Measurements from ENCODE around the gene AK6.

Gene AK6

GRCh38 chr5:69326365-69326764 lies 43.0 kb downstream of the AK6 start:
- Mint-ChIP-seq H3K4me1 (ENCODE audit: low read depth) (peaks cover under 1% of the 10 kb centered on the region), H3K36me3 (ENCODE audit: low read depth) (no peaks in the 10 kb centered on the region), H3K9me3 (no peaks in the 10 kb centered on the region), H3K27ac (no peak overlapping the region), H3K4me3 (no peak overlapping the region), H3K27me3 (no peaks in the 10 kb centered on the region)
- intact Hi-C loops (cut with micrococcal nuclease): no loop called here

- no peak overlapping the region for H3K4me3 Mint-ChIP-seq
- peaks cover 15% of the 10 kb centered on the region for H3K4me1 Mint-ChIP-seq (ENCODE audit: low read depth)
- intact Hi-C loops (cut with micrococcal nuclease): no loop called here
- H3K27ac Mint-ChIP-seq: no peak overlapping the region
- H3K27me3 Mint-ChIP-seq: no peaks in the 10 kb centered on the region
- peaks cover 47% of the 10 kb centered on the region for H3K36me3 Mint-ChIP-seq (ENCODE audit: low read depth)
- H3K9me3 Mint-ChIP-seq: no peaks in the 10 kb centered on the region
Observed at GRCh38 chr5:69317391-69317790, 51.9 kb downstream of the AK6 start.

- H3K36me3 Mint-ChIP-seq (ENCODE audit: low read depth): peaks cover 54% of the 10 kb centered on the region
- intact Hi-C loops (cut with micrococcal nuclease): no loop called here
- no peak overlapping the region for H3K4me3 Mint-ChIP-seq
- H3K4me1 Mint-ChIP-seq (ENCODE audit: low read depth): peaks cover 18% of the 10 kb centered on the region
- H3K27ac Mint-ChIP-seq: no peak overlapping the region
- no peaks in the 10 kb centered on the region for H3K9me3 Mint-ChIP-seq
- no peaks in the 10 kb centered on the region for H3K27me3 Mint-ChIP-seq
Observed at GRCh38 chr5:69315972-69316371, 53.3 kb downstream of the AK6 start.

- H3K36me3 Mint-ChIP-seq (ENCODE audit: low read depth): peaks cover 58% of the 10 kb centered on the region
- H3K27me3 Mint-ChIP-seq: no peaks in the 10 kb centered on the region
- no peak overlapping the region for H3K27ac Mint-ChIP-seq
- H3K4me3 Mint-ChIP-seq: no peak overlapping the region
- H3K4me1 Mint-ChIP-seq (ENCODE audit: low read depth): peaks cover 13% of the 10 kb centered on the region
- H3K9me3 Mint-ChIP-seq: peaks cover 9% of the 10 kb centered on the region
- intact Hi-C loops (cut with micrococcal nuclease): no loop called here
Observed at GRCh38 chr5:69313428-69313827, 55.9 kb downstream of the AK6 start.

GRCh38 chr5:69312459-69313160 lies 56.7 kb downstream of the AK6 start:
- Mint-ChIP-seq H3K27me3 (no peaks in the 10 kb centered on the region), H3K4me1 (ENCODE audit: low read depth) (peaks cover 13% of the 10 kb centered on the region), H3K36me3 (ENCODE audit: low read depth) (peaks cover 66% of the 10 kb centered on the region), H3K4me3 (no peak overlapping the region), H3K27ac (no peak overlapping the region), H3K9me3 (peaks cover 12% of the 10 kb centered on the region)
- intact Hi-C loops (cut with micrococcal nuclease): no loop called here

- Mint-ChIP-seq H3K27me3 (no peaks in the 10 kb centered on the region), H3K4me1 (ENCODE audit: low read depth) (peaks cover 13% of the 10 kb centered on the region), H3K27ac (no peak overlapping the region), H3K9me3 (peaks cover 12% of the 10 kb centered on the region), H3K36me3 (ENCODE audit: low read depth) (peaks cover 75% of the 10 kb centered on the region), H3K4me3 (no peak overlapping the region)
- intact Hi-C loops (cut with micrococcal nuclease): no loop called here
Observed at GRCh38 chr5:69309380-69309779, 59.9 kb downstream of the AK6 start.

- H3K27ac Mint-ChIP-seq: no peak overlapping the region
- H3K4me1 Mint-ChIP-seq (ENCODE audit: low read depth): peaks cover 10% of the 10 kb centered on the region
- H3K9me3 Mint-ChIP-seq: peaks cover 12% of the 10 kb centered on the region
- peaks cover 67% of the 10 kb centered on the region for H3K36me3 Mint-ChIP-seq (ENCODE audit: low read depth)
- intact Hi-C loops (cut with micrococcal nuclease): no loop called here
- H3K27me3 Mint-ChIP-seq: no peaks in the 10 kb centered on the region
- H3K4me3 Mint-ChIP-seq: no peak overlapping the region
Observed at GRCh38 chr5:69308046-69308553, 61.2 kb downstream of the AK6 start.

- no peaks in the 10 kb centered on the region for H3K4me1 Mint-ChIP-seq (ENCODE audit: low read depth)
- no peak overlapping the region for H3K4me3 Mint-ChIP-seq
- H3K36me3 Mint-ChIP-seq (ENCODE audit: low read depth): peaks cover 54% of the 10 kb centered on the region
- peaks cover 12% of the 10 kb centered on the region for H3K9me3 Mint-ChIP-seq
- no peak overlapping the region for H3K27ac Mint-ChIP-seq
- intact Hi-C loops (cut with micrococcal nuclease): no loop called here
- H3K27me3 Mint-ChIP-seq: no peaks in the 10 kb centered on the region
Observed at GRCh38 chr5:69305512-69305911, 63.8 kb downstream of the AK6 start.

Data from dendritic cell treated with granulocyte-macrophage colony-stimulating factor and Interleukin-4, amounts not matched to agents 40 ng/mL and 50 ng/mL, for 4 days (primary cell).